Adrenal gland (tissue), 12 donors: ENCODE data around the gene ZNF511. TPM values are rescaled to one million over a fixed set of nuclear protein-coding genes. Genes with fewer than 3 reads are reported as not detected.

ENCODE experiments used
- DNase-seq, 7 donors: peaks; one replicate each; pipeline ENCODE4 v3.0.0-alpha.2; 2019 to 2020
- H3K27ac ChIP-seq, 5 donors: fragments of 200-600 bp; sonication (generic) in 4 of 5; 1 replicate in 3 of 5; 2 replicates in 2 of 5; pipeline versions ENCODE4 v1.5.1 to v1.8.0; 2016 to 2020; ENCODE audit warnings: mild to moderate bottlenecking in 1 of 5
- H3K27me3 ChIP-seq: fragments of 200-600 bp; 2 replicates; pipeline ENCODE4 v1.8.0; 2021
- H3K36me3 ChIP-seq, 2 donors: fragments of 200-600 bp; replicated peaks in 1 of 2; 1 replicate in 1 of 2; 2 replicates in 1 of 2; pipeline versions ENCODE4 v1.5.1 to v1.8.0; 2018 to 2022
- H3K4me1 ChIP-seq, 2 donors: fragments of 200-600 bp; replicated peaks in 1 of 2; 1 replicate in 1 of 2; 2 replicates in 1 of 2; pipeline versions ENCODE4 v1.5.1 to v1.8.0; 2018 to 2021
- H3K4me3 ChIP-seq, 4 donors: fragments of 200-600 bp; sonication (generic) in 3 of 4; one replicate each; pipeline ENCODE4 v1.5.1; 2016 to 2018
- H3K9me3 ChIP-seq, 3 donors: fragments of 200-600 bp; sonication (generic) in 1 of 3; replicated peaks in 1 of 3; 1 replicate in 2 of 3; 2 replicates in 1 of 3; pipeline versions ENCODE4 v1.5.1 to v1.8.0; 2016 to 2021
- CTCF ChIP-seq, 6 experiments: fragments of 450-650 bp in 4 of 6; fragments of 200-600 bp in 2 of 6; sonication (generic) in 1 of 6; IDR thresholded peaks; 1 replicate in 5 of 6; 2 replicates in 1 of 6; pipeline versions ENCODE4 v1.5.1 to v1.8.0; 2016 to 2021; ENCODE audit warnings: antibody characterized with exemption in 6 of 6, mild to moderate bottlenecking in 2 of 6, moderate library complexity in 1 of 6
- POLR2A ChIP-seq, 2 donors: fragments of 450-650 bp; IDR thresholded peaks; one replicate each; pipeline ENCODE4 v1.6.1; 2017; ENCODE audit warnings: antibody characterized with exemption in 2 of 2, mild to moderate bottlenecking in 2 of 2, moderate library complexity in 1 of 2
- WGBS, 4 donors: extraction: QIAGEN DNeasy Blood & Tissue Kit in 2 of 4; methylation state at CpG; one replicate each; pipeline versions ENCODE4 v1.1.5 to v1.1.7; 2013 to 2017; 5-methylcytosine and 5-hydroxymethylcytosine counted together
- intact Hi-C, 2 donors: fragments of 100-400 bp; cut with DNase I; formaldehyde crosslinking; loops; one replicate each; pipeline versions ENCODE4 v1.14.1 to v1.15.0; 2022 to 2023
- polyA plus RNA-seq, 3 donors: library from polyadenylated mRNA; stranded (reverse); fragments of 200-250 nt in 2 of 3; fragments of 350-450 nt in 1 of 3; fragmentation: Illumina TruSeq in 1 of 3; extraction: RNeasy Lipid Tissue Mini Kit (QIAGEN cat#74804) in 1 of 3; gene quantifications; one replicate each; pipeline ENCODE4 v1.2.3, GENCODE V29; 2013 to 2014
- total RNA-seq, 9 donors: library from RNA; depleted of rRNA in 4 of 9; stranded (reverse); fragments of >200 nt in 4 of 9; fragments of 120-200 nt in 1 of 9; fragmentation: NEBNext Ultra II Directional in 1 of 9; extraction: Animal tissue kit (Norgen Biotek cat#: 25700) in 1 of 9; gene quantifications; one replicate each; pipeline versions ENCODE4 v1.1.0 to v1.2.4, GENCODE V29; 2013 to 2023
- donor health status: healthy with polysubstance abuse.
- donor health status: Bipolar disorder and iron deficiency.
- donor health status: DM: yes; HTN: yes; CAD: no.
- donor health status: DM: no; HTN: no; CAD: no.
- donor health status: DM: no; HTN: no; CAD: no.
- donor health status: DM: yes; HTN: yes; CAD: no.

Gene ZNF511
- total and polyA plus RNA-seq, 12 donors, result 19.6 to 146 (median 39.9) TPM

GRCh38 chr10:133353202-133353959 lies 44.7 kb downstream of the ZNF511 start:
- TF ChIP-seq POLR2A (IDR thresholded peaks at IDR 0.05) (no peak), CTCF (IDR thresholded peaks at IDR 0.05) (no peak)
- intact Hi-C loops, result no loop called here
- Histone ChIP-seq H3K4me3 (no peak overlapping the region), H3K36me3 (no peaks in the 10 kb centered on the region), H3K27ac (no peak overlapping the region), H3K9me3 (no peaks in the 10 kb centered on the region), H3K27me3 (no peaks in the 10 kb centered on the region), H3K4me1 (peaks cover 6 to 12% of the 10 kb centered on the region in 2 donors)
- DNase-seq, result no peak
- WGBS, 4 donors, result 70 to 83% (median 81%) methylated on average over 6 to 16 of the region's 16 CpGs

- no peaks in the 10 kb centered on the region for H3K36me3 ChIP-seq
- no peaks in the 10 kb centered on the region for H3K27me3 ChIP-seq
- H3K9me3 ChIP-seq, result no peaks in the 10 kb centered on the region
- H3K4me3 ChIP-seq, result no peak overlapping the region
- TF ChIP-seq POLR2A (IDR thresholded peaks at IDR 0.05) (no peak), CTCF (IDR thresholded peaks at IDR 0.05) (no peak)
- H3K27ac ChIP-seq, result no peak overlapping the region
- peaks cover 6 to 12% of the 10 kb centered on the region in 2 donors for H3K4me1 ChIP-seq
- intact Hi-C loops, result no loop called here
- no peak for DNase-seq
- WGBS, 4 donors, result 83 to 86% (median 85%) methylated on average over 14 to 16 of the region's 16 CpGs
Measured at GRCh38 chr10:133353988-133354605, 45.4 kb downstream of the ZNF511 start.

GRCh38 chr10:133354672-133355240 lies 46.0 kb downstream of the ZNF511 start:
- peaks cover 6 to 12% of the 10 kb centered on the region in 2 donors for H3K4me1 ChIP-seq
- no peak overlapping the region for H3K27ac ChIP-seq
- H3K36me3 ChIP-seq, result no peaks in the 10 kb centered on the region
- TF ChIP-seq POLR2A (IDR thresholded peaks at IDR 0.05) (no peak), CTCF (IDR thresholded peaks at IDR 0.05) (no peak)
- no peak for DNase-seq
- H3K27me3 ChIP-seq, result no peaks in the 10 kb centered on the region
- intact Hi-C loops, result no loop called here
- no peaks in the 10 kb centered on the region for H3K9me3 ChIP-seq
- no peak overlapping the region for H3K4me3 ChIP-seq
- WGBS, 4 donors, result 92 to 100% (median 94%) methylated on average over 1 to 14 of the region's 14 CpGs

GRCh38 chr10:133355266-133355665 lies 46.6 kb downstream of the ZNF511 start:
- Histone ChIP-seq H3K27me3 (no peaks in the 10 kb centered on the region), H3K27ac (no peak overlapping the region), H3K4me3 (no peak overlapping the region), H3K36me3 (no peaks in the 10 kb centered on the region), H3K4me1 (peaks cover 6 to 12% of the 10 kb centered on the region in 2 donors), H3K9me3 (no peaks in the 10 kb centered on the region)
- 89 to 100% (median 97%) methylated on average over 2 to 6 of the region's 6 CpGs for WGBS, 4 donors
- intact Hi-C loops, result no loop called here
- DNase-seq, result no peak
- TF ChIP-seq CTCF (IDR thresholded peaks at IDR 0.05) (no peak), POLR2A (IDR thresholded peaks at IDR 0.05) (no peak)
